Measurements from ENCODE around the gene RASD1. TPM values are rescaled to one million over a fixed set of nuclear protein-coding genes. Genes with fewer than 3 reads are reported as not detected.
A peak's percentile ranks its signal among the peaks of the same experiment; 100 is the strongest.

The RASD1 gene
- total RNA-seq, 1 experiment from 2014 or later = 5.7 TPM

GRCh38 chr17:17500999-17501605 is 4.9 kb upstream of the RASD1 start:
- Histone ChIP-seq H3K18ac (ENCODE audit: insufficient read length, low read depth, low read length) (no peak overlapping the region), H3K4me2 (ENCODE audit: insufficient read depth, insufficient read length, low read length) (no peak overlapping the region), H2BK12ac (ENCODE audit: insufficient read length, low read depth, low read length) (no peak overlapping the region), H2BK15ac (ENCODE audit: low read depth, low read length) (no peak overlapping the region), H2BK120ac (ENCODE audit: low read depth, low read length, poor library complexity, severe bottlenecking) (no peak overlapping the region), H3K4me1 (ENCODE audit: insufficient read depth, low read length) (no peaks in the 10 kb centered on the region), H3K56ac (ENCODE audit: insufficient read length, low read depth, low read length) (no peak overlapping the region), H3K4ac (ENCODE audit: low read depth, low read length) (no peak overlapping the region), H2AK5ac (ENCODE audit: insufficient read length, low read length) (no peak overlapping the region), H2AFZ (ENCODE audit: low read length) (no peak overlapping the region), H3K79me1 (ENCODE audit: insufficient read depth, low read depth, low read length, poor library complexity, severe bottlenecking) (no peaks in the 10 kb centered on the region), H2BK5ac (ENCODE audit: insufficient read length, low read length) (no peak overlapping the region), H4K5ac (ENCODE audit: insufficient read length, low read depth, low read length) (no peak overlapping the region), H4K20me1 (ENCODE audit: control insufficient read depth, insufficient read depth, insufficient read length) (no peaks in the 10 kb centered on the region), H3K27ac (ENCODE audit: insufficient read length, low read depth, low read length) (no peak overlapping the region), H3K79me2 (ENCODE audit: insufficient read depth, low read length) (no peaks in the 10 kb centered on the region), H3K23me2 (ENCODE audit: insufficient read length, low read depth, low read length, poor library complexity, severe bottlenecking) (peaks cover 5% of the 10 kb centered on the region), H3K9me3 (ENCODE audit: control insufficient read depth, low read depth, low read length) (no peaks in the 10 kb centered on the region), H4K8ac (replicated peaks; ENCODE audit: insufficient read length, low read depth, low read length) (no peak overlapping the region), H3K9ac (ENCODE audit: extremely low read depth, insufficient read length, low read length) (no peak overlapping the region), H2BK20ac (ENCODE audit: low read depth, low read length, poor library complexity, severe bottlenecking) (no peak overlapping the region), H3T11ph (ENCODE audit: low read length) (no peak overlapping the region), H3K23ac (ENCODE audit: insufficient read length, low read depth, low read length) (no peak overlapping the region), H3K27me3 (ENCODE audit: insufficient read depth, low read length) (no peaks in the 10 kb centered on the region; the same call in 1 of the 2 replicates), H3K14ac (ENCODE audit: insufficient read depth, low read length) (no peak overlapping the region), H4K91ac (ENCODE audit: insufficient read length, low read depth, low read length) (no peak overlapping the region)
- WGBS (ENCODE audit: extremely low coverage, insufficient read length, low lambda C conversion rate) = no CpG with 5 or more reads among the region's 14 CpGs
- DNase-seq = peak; percentile 80
- Mint-ChIP-seq H3K4me3 (no peak overlapping the region), H3K4me1 (peaks cover 17 to 19% of the 10 kb centered on the region in 2 experiments), H3K36me3 (ENCODE audit: insufficient read depth in 1 of 3, low read depth in 3 of 3) (no peaks in the 10 kb centered on the region; a peak in 1 of 7 replicates), H3K27ac (no peak overlapping the region), H3K9me3 (no peaks in the 10 kb centered on the region; a peak in 1 of 5 replicates), H3K27me3 (ENCODE audit: low read depth) (peaks cover 22% of the 10 kb centered on the region)
- TF ChIP-seq, protein P1, sequence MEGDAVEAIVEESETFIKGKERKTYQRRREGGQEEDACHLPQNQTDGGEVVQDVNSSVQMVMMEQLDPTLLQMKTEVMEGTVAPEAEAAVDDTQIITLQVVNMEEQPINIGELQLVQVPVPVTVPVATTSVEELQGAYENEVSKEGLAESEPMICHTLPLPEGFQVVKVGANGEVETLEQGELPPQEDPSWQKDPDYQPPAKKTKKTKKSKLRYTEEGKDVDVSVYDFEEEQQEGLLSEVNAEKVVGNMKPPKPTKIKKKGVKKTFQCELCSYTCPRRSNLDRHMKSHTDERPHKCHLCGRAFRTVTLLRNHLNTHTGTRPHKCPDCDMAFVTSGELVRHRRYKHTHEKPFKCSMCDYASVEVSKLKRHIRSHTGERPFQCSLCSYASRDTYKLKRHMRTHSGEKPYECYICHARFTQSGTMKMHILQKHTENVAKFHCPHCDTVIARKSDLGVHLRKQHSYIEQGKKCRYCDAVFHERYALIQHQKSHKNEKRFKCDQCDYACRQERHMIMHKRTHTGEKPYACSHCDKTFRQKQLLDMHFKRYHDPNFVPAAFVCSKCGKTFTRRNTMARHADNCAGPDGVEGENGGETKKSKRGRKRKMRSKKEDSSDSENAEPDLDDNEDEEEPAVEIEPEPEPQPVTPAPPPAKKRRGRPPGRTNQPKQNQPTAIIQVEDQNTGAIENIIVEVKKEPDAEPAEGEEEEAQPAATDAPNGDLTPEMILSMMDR (conservative IDR thresholded peaks at IDR 0.05) = peak; percentile 68
